Upper lobe of left lung (tissue), 6 donors: Measurements from ENCODE around the gene SLC14A1. TPM values are rescaled to one million over a fixed set of nuclear protein-coding genes. Genes with fewer than 3 reads are reported as not detected.
"Not testable (repeated sequence)": the region's sequence is repeated elsewhere in the genome, so short reads cannot be mapped to it uniquely, and the experiment has no call there.

ENCODE experiments used
- ATAC-seq, 2 donors: fragments of 200-7000 bp; cut with Tn5 transposase; one replicate each; pipeline ENCODE4 v1.9.1; 2022; ENCODE audit warnings: mild to moderate bottlenecking in 2 of 2, moderate library complexity in 2 of 2; ENCODE audit not compliant: low FRiP score in 2 of 2
- DNase-seq, 2 donors: peaks; one replicate each; pipeline ENCODE4 v3.0.0-alpha.2; 2019 to 2020
- H3K27ac ChIP-seq, 4 donors: fragments of 200-600 bp; sonication (generic); one replicate each; pipeline ENCODE4 v1.5.1; 2016 to 2019
- H3K27me3 ChIP-seq, 4 donors: fragments of 200-600 bp; sonication (generic); one replicate each; pipeline ENCODE4 v1.5.1; 2017 to 2019
- H3K36me3 ChIP-seq, 4 donors: fragments of 200-600 bp; sonication (generic); one replicate each; pipeline ENCODE4 v1.5.1; 2016 to 2019
- H3K4me1 ChIP-seq, 4 donors: fragments of 200-600 bp; sonication (generic); one replicate each; pipeline ENCODE4 v1.5.1; 2018 to 2019
- H3K4me3 ChIP-seq, 4 donors: fragments of 200-600 bp; sonication (generic); one replicate each; pipeline ENCODE4 v1.5.1; 2017 to 2019; ENCODE audit warnings: mild to moderate bottlenecking in 2 of 4, moderate library complexity in 1 of 4
- H3K9me3 ChIP-seq, 4 donors: fragments of 200-600 bp; sonication (generic); one replicate each; pipeline ENCODE4 v1.5.1; 2018 to 2019
- CTCF ChIP-seq, 6 experiments: fragments of 450-650 bp in 4 of 6; fragments of 200-600 bp in 2 of 6; sonication (generic) in 2 of 6; IDR thresholded peaks; one replicate each; pipeline ENCODE4 v1.5.1; 2016 to 2019; ENCODE audit warnings: antibody characterized with exemption in 6 of 6
- EP300 ChIP-seq, 4 donors: sonication (generic); formaldehyde crosslinking; IDR thresholded peaks; one replicate each; pipeline ENCODE4 v1.5.1; 2017; ENCODE audit warnings: antibody characterized with exemption in 4 of 4, control low read depth in 2 of 4
- POLR2A ChIP-seq, 4 donors: fragments of 450-650 bp; IDR thresholded peaks; one replicate each; pipeline ENCODE4 v1.5.1; 2016 to 2017; ENCODE audit warnings: antibody characterized with exemption in 4 of 4, mild to moderate bottlenecking in 2 of 4
- POLR2AphosphoS5 ChIP-seq, 2 donors: sonication (generic); formaldehyde crosslinking; IDR thresholded peaks; one replicate each; pipeline ENCODE4 v1.5.1; 2017; ENCODE audit warnings: antibody characterized with exemption in 2 of 2
- WGBS, 2 donors: methylation state at CpG; one replicate each; pipeline ENCODE4 v1.1.5; 2017 to 2018; 5-methylcytosine and 5-hydroxymethylcytosine counted together
- total RNA-seq, 6 donors: library from RNA; depleted of rRNA in 4 of 6; stranded (reverse); fragments of >200 nt in 4 of 6; gene quantifications; one replicate each; pipeline versions ENCODE4 v1.1.0 to v1.2.1, GENCODE V29; 2016 to 2021
- donor health status: DM: no; HTN: no; CAD: no; lungs with moderate emphysema.
- donor health status: DM: no; HTN: yes; CAD: no; lungs with severe emphysema.

Gene SLC14A1
- total RNA-seq, 6 donors from 2014 or later, result 5.5 to 33.1 (median 6.8) TPM; not detected in 1

GRCh38 chr18:45757005-45757404 lies 33.0 kb downstream of the SLC14A1 start:
- no peak for DNase-seq
- no peak for ATAC-seq
- H3K27me3 ChIP-seq, result no peaks in the 10 kb centered on the region
- H3K27ac ChIP-seq, result no peak overlapping the region
- no peaks in the 10 kb centered on the region for H3K9me3 ChIP-seq
- H3K36me3 ChIP-seq, result no peaks in the 10 kb centered on the region
- H3K4me3 ChIP-seq, result no peak overlapping the region
- 87 to 89% methylated on average over 5 of the region's 5 CpGs for WGBS, 2 donors
- peaks cover 0 to 12% (median 4%) of the 10 kb centered on the region in 4 donors for H3K4me1 ChIP-seq
- no peak for TF ChIP-seq CTCF (IDR thresholded peaks at IDR 0.05)
- TF ChIP-seq POLR2A (IDR thresholded peaks at IDR 0.05), result no peak
- TF ChIP-seq POLR2AphosphoS5 (IDR thresholded peaks at IDR 0.05), result no peak
- no peak for TF ChIP-seq EP300 (IDR thresholded peaks at IDR 0.05)

GRCh38 chr18:45757644-45758043 lies 33.7 kb downstream of the SLC14A1 start:
- H3K4me1 ChIP-seq, result peaks cover 0 to 12% (median 4%) of the 10 kb centered on the region in 4 donors
- not testable (repeated sequence) for H3K27ac ChIP-seq, H3K4me3 ChIP-seq, H3K27me3 ChIP-seq, DNase-seq, H3K9me3 ChIP-seq, ATAC-seq, H3K36me3 ChIP-seq
- 88 to 89% methylated on average over 11 of the region's 11 CpGs for WGBS, 2 donors

GRCh38 chr18:45760462-45761036 lies 36.6 kb downstream of the SLC14A1 start:
- ATAC-seq (no peak), DNase-seq (no peak)
- Histone ChIP-seq H3K9me3 (no peaks in the 10 kb centered on the region), H3K27me3 (no peaks in the 10 kb centered on the region), H3K4me1 (peaks cover 0 to 8% (median 4%) of the 10 kb centered on the region in 4 donors), H3K4me3 (no peak overlapping the region), H3K27ac (no peak overlapping the region), H3K36me3 (no peaks in the 10 kb centered on the region)
- WGBS, 2 donors, result 25 to 43% methylated on average over 4 to 5 of the region's 5 CpGs
- no peak for TF ChIP-seq EP300 (IDR thresholded peaks at IDR 0.05)
- no peak for TF ChIP-seq POLR2AphosphoS5 (IDR thresholded peaks at IDR 0.05)
- no peak for TF ChIP-seq POLR2A (IDR thresholded peaks at IDR 0.05)
- no peak for TF ChIP-seq CTCF (IDR thresholded peaks at IDR 0.05)

GRCh38 chr18:45761512-45762114 lies 37.6 kb downstream of the SLC14A1 start:
- H3K36me3 ChIP-seq, result no peaks in the 10 kb centered on the region
- H3K9me3 ChIP-seq, result no peaks in the 10 kb centered on the region
- peaks cover 0 to 6% (median under 1%) of the 10 kb centered on the region in 4 donors for H3K4me1 ChIP-seq
- no peak for ATAC-seq
- no peak overlapping the region for H3K4me3 ChIP-seq
- no peaks in the 10 kb centered on the region for H3K27me3 ChIP-seq
- no peak overlapping the region for H3K27ac ChIP-seq
- 36 to 42% methylated on average over 6 of the region's 6 CpGs for WGBS, 2 donors
- DNase-seq, result no peak
- TF ChIP-seq EP300 (IDR thresholded peaks at IDR 0.05) (no peak), POLR2A (IDR thresholded peaks at IDR 0.05) (no peak), POLR2AphosphoS5 (IDR thresholded peaks at IDR 0.05) (no peak), CTCF (IDR thresholded peaks at IDR 0.05) (no peak)

GRCh38 chr18:45764000-45764686 lies 40.2 kb downstream of the SLC14A1 start:
- H3K27ac ChIP-seq, result no peak overlapping the region
- WGBS, 2 donors, result 62 to 71% methylated on average over 3 of the region's 3 CpGs
- H3K9me3 ChIP-seq, result no peaks in the 10 kb centered on the region
- no peak for ATAC-seq
- TF ChIP-seq POLR2AphosphoS5 (IDR thresholded peaks at IDR 0.05) (no peak), EP300 (IDR thresholded peaks at IDR 0.05) (no peak), CTCF (IDR thresholded peaks at IDR 0.05) (no peak), POLR2A (IDR thresholded peaks at IDR 0.05) (no peak)
- no peaks in the 10 kb centered on the region for H3K36me3 ChIP-seq
- peaks cover 0 to 6% (median 0%) of the 10 kb centered on the region in 4 donors for H3K4me1 ChIP-seq
- no peaks in the 10 kb centered on the region for H3K27me3 ChIP-seq
- H3K4me3 ChIP-seq, result no peak overlapping the region
- no peak for DNase-seq
